Activated CD4-positive, alpha-beta memory T cell treated with anti-CD3 and anti-CD28 coated beads, Interleukin-2, amount 10 ng/mL, durations not matched to agents 7 days and 5 days (primary cell): ENCODE results near the gene TPP2. TPM values are rescaled to one million over a fixed set of nuclear protein-coding genes. Genes with fewer than 3 reads are reported as not detected.

ENCODE experiments used
- CTCF ChIA-PET: fragments of 350-600 bp; sonication (Branson Sonifier 250); formaldehyde crosslinking; loops from one replicate; lab custom pipeline; 2021; ENCODE audit warnings: antibody characterized with exemption, inconsistent platforms; lab: Charles Lee
- POLR2A ChIA-PET: fragments of 350-600 bp; sonication (Branson Sonifier 250); formaldehyde crosslinking; loops from one replicate; lab custom pipeline; 2021; ENCODE audit warnings: antibody characterized with exemption; lab: Charles Lee
- DNase-seq: peaks from one replicate; pipeline ENCODE4 v3.0.0-alpha.2; 2020
- H3K27ac Mint-ChIP-seq: one replicate; pipeline ENCODE4 v1.8.0; 2021; ENCODE audit warnings: mild to moderate bottlenecking, mixed read lengths
- H3K27me3 Mint-ChIP-seq: one replicate; pipeline ENCODE4 v1.8.0; 2021; ENCODE audit warnings: mixed read lengths
- H3K36me3 Mint-ChIP-seq: one replicate; pipeline ENCODE4 v1.8.0; 2021; ENCODE audit warnings: low read depth, mixed read lengths
- H3K4me1 Mint-ChIP-seq: one replicate; pipeline ENCODE4 v1.8.0; 2021; ENCODE audit warnings: mixed read lengths
- H3K4me3 Mint-ChIP-seq: one replicate; pipeline ENCODE4 v1.8.0; 2021; ENCODE audit warnings: mild to moderate bottlenecking, mixed read lengths
- H3K9me3 Mint-ChIP-seq: one replicate; pipeline ENCODE4 v1.8.0; 2021; ENCODE audit warnings: mixed read lengths
- total RNA-seq, 2 experiments: library from RNA; stranded (reverse); gene quantifications; one replicate each; pipeline ENCODE4 v1.2.3, GENCODE V29; 2021

Gene TPP2
- total RNA-seq, 2 experiments from 2014 or later = 86.2 to 96.8 TPM

- ChIA-PET POLR2A (interaction anchor here (1.2 kb wide), 1 partner anchor 106 kb away, joined by 3 read pairs; the partner anchor contains the start of gene TEX30), CTCF (no interaction called here)
- H3K4me3 Mint-ChIP-seq = no peak overlapping the region
- no peaks in the 10 kb centered on the region for H3K4me1 Mint-ChIP-seq
- no peaks in the 10 kb centered on the region for H3K27me3 Mint-ChIP-seq
- H3K9me3 Mint-ChIP-seq = peaks cover 11% of the 10 kb centered on the region
- H3K27ac Mint-ChIP-seq = no peak overlapping the region
- peaks cover 75% of the 10 kb centered on the region for H3K36me3 Mint-ChIP-seq
- DNase-seq = no peak
Measured at GRCh38 chr13:102667911-102668310, 71.1 kb downstream of the TPP2 start.

DNA sequence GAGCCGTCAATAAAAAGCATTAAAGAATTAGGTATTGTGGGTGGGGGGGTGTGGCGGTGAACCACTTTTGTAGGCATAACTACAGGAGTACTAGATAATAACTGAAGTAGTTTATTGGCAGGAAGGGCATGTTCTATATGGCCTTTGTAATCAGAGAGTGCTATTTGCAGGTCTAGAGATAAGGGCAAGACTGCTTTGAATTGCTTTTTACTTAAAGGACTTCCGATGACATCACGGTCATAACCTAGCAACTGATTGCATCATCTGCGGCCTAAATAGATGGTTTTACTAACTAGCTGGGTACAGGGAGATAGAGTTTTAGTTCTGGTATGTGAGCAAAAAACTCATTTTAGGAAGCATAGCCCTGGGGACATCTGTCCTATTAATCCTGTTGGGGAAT, 73.3 kb downstream of the TPP2 start:
- Mint-ChIP-seq H3K27me3 (no peaks in the 10 kb centered on the region), H3K27ac (no peak overlapping the region), H3K4me1 (no peaks in the 10 kb centered on the region), H3K9me3 (peaks cover 11% of the 10 kb centered on the region), H3K4me3 (no peak overlapping the region), H3K36me3 (peaks cover 78% of the 10 kb centered on the region)
- POLR2A ChIA-PET = no interaction called here
- no peak for DNase-seq
- CTCF ChIA-PET = no interaction called here

DNA sequence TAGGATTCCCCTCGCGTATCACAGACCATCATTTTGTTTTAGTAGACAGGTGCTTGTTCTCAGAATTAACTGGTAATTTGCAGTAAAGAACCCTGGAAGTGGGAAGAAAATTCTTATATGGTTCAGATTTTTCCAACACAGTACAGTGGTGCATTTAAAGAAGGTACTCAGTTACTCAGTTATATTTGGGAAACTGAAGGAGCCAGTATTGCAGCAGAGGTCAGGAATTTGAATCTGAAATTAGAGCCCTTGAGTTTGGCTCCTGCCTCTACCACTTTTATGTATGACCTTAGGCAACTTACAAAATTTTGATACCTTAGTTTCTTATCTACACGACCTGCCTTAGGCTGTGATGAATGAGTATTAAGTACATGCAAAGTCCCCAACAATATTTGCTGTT, 78.3 kb downstream of the TPP2 start:
- H3K9me3 Mint-ChIP-seq = peaks cover 3% of the 10 kb centered on the region
- peaks cover 68% of the 10 kb centered on the region for H3K36me3 Mint-ChIP-seq
- no peak for DNase-seq
- H3K27me3 Mint-ChIP-seq = no peaks in the 10 kb centered on the region
- ChIA-PET CTCF (interaction anchor here (0.9 to 1.8 kb wide), 2 partner anchors 17 to 84 kb away, joined by 3 to 4 read pairs; no protein-coding TSS in a partner anchor), POLR2A (no interaction called here)
- no peak overlapping the region for H3K27ac Mint-ChIP-seq
- peaks cover 6% of the 10 kb centered on the region for H3K4me1 Mint-ChIP-seq
- no peak overlapping the region for H3K4me3 Mint-ChIP-seq

DNA sequence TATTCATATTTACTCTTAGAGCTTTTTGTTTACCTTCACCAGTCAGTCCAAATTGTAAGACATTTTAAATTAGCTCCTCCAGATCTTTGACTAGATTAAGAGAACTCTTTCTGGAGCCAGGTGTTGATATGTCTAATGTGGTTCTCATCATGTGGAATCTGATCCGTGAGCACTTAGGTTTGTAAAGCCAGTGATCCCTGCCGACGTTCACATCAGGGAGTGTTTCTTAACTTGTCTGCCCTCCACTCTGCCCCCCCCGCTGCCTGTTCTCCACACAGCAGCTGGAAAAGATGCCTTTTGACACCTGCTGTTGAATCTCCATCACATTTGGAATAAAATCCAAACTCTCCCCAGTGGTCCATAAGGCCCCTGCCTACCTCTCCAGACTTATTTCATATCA, 80.3 kb downstream of the TPP2 start:
- H3K27me3 Mint-ChIP-seq = no peaks in the 10 kb centered on the region
- H3K4me1 Mint-ChIP-seq = peaks cover 20% of the 10 kb centered on the region
- no peaks in the 10 kb centered on the region for H3K9me3 Mint-ChIP-seq
- no peak overlapping the region for H3K4me3 Mint-ChIP-seq
- CTCF ChIA-PET = no interaction called here
- peaks cover 60% of the 10 kb centered on the region for H3K36me3 Mint-ChIP-seq
- no peak for DNase-seq
- H3K27ac Mint-ChIP-seq = no peak overlapping the region
- POLR2A ChIA-PET = interaction anchor here (1.7 kb wide), 1 partner anchor 80 kb away, joined by 6 read pairs; the partner anchor contains the start of gene TPP2

GRCh38 chr13:102678339-102679107, 81.7 kb downstream of the TPP2 start:
- Mint-ChIP-seq H3K4me3 (no peak overlapping the region), H3K27me3 (no peaks in the 10 kb centered on the region), H3K9me3 (no peaks in the 10 kb centered on the region), H3K27ac (no peak overlapping the region), H3K36me3 (peaks cover 55% of the 10 kb centered on the region), H3K4me1 (peaks cover 29% of the 10 kb centered on the region)
- POLR2A ChIA-PET = interaction anchor here (1.8 to 3.3 kb wide), 2 partner anchors 10 to 81 kb away, joined by 5 to 9 read pairs; partner anchors contain the start of gene TPP2
- DNase-seq = no peak
- CTCF ChIA-PET = interaction anchor here (0.7 kb wide), 1 partner anchor 18 kb away, joined by 7 read pairs; no protein-coding TSS in a partner anchor

- DNase-seq = no peak
- CTCF ChIA-PET = interaction anchor here (1.3 kb wide), 1 partner anchor 87 kb away, joined by 3 read pairs; no protein-coding TSS in a partner anchor
- peaks cover 49% of the 10 kb centered on the region for H3K36me3 Mint-ChIP-seq
- H3K4me1 Mint-ChIP-seq = peaks cover 29% of the 10 kb centered on the region
- POLR2A ChIA-PET = interaction anchor here (1.4 to 3.3 kb wide), 3 partner anchors 9 to 167 kb away, joined by 3 to 9 read pairs (median 5); partner anchors contain the start of gene TPP2
- H3K4me3 Mint-ChIP-seq = no peak overlapping the region
- no peak overlapping the region for H3K27ac Mint-ChIP-seq
- H3K27me3 Mint-ChIP-seq = no peaks in the 10 kb centered on the region
- no peaks in the 10 kb centered on the region for H3K9me3 Mint-ChIP-seq
Measured at GRCh38 chr13:102679449-102680132, 82.8 kb downstream of the TPP2 start.

DNA sequence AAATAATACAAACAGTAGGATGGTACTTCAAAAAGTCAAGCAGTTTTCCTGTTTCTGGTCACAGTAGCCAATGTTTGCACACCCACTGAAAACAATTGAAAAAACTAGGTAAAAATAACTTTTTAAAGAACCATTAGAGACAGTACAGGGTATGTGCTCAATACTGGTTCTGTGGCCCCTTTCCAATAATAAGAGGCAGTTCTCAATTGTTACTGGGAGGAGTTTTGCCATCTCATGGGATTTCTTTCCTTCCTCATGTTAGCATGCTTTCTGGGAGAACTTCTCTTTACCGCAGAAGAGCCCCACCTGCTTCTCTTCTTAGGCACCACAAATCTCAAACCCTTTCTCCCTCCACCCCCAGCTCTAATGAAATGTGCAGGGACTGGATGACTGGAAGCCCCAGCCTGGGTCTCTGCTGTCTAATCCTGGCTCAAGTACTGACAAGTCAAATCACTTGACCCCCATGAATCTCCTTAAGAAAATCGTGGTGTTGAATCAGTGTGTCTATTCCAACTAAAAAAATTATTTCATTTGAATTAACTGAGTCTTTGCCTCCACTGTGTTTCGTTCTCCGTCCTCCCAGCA, 83.4 kb downstream of the TPP2 start:
- peaks cover 29% of the 10 kb centered on the region for H3K4me1 Mint-ChIP-seq
- POLR2A ChIA-PET = interaction anchor here (1.2 to 3.3 kb wide), 3 partner anchors 83 to 166 kb away, joined by 3 to 9 read pairs (median 5); partner anchors contain the start of genes TEX30 and TPP2
- no peak for DNase-seq
- peaks cover 45% of the 10 kb centered on the region for H3K36me3 Mint-ChIP-seq
- no peak overlapping the region for H3K4me3 Mint-ChIP-seq
- H3K27ac Mint-ChIP-seq = peak overlapping the region; percentile 58
- no peaks in the 10 kb centered on the region for H3K27me3 Mint-ChIP-seq
- H3K9me3 Mint-ChIP-seq = no peaks in the 10 kb centered on the region
- CTCF ChIA-PET = interaction anchor here (1.3 kb wide), 1 partner anchor 88 kb away, joined by 3 read pairs; no protein-coding TSS in a partner anchor

DNA sequence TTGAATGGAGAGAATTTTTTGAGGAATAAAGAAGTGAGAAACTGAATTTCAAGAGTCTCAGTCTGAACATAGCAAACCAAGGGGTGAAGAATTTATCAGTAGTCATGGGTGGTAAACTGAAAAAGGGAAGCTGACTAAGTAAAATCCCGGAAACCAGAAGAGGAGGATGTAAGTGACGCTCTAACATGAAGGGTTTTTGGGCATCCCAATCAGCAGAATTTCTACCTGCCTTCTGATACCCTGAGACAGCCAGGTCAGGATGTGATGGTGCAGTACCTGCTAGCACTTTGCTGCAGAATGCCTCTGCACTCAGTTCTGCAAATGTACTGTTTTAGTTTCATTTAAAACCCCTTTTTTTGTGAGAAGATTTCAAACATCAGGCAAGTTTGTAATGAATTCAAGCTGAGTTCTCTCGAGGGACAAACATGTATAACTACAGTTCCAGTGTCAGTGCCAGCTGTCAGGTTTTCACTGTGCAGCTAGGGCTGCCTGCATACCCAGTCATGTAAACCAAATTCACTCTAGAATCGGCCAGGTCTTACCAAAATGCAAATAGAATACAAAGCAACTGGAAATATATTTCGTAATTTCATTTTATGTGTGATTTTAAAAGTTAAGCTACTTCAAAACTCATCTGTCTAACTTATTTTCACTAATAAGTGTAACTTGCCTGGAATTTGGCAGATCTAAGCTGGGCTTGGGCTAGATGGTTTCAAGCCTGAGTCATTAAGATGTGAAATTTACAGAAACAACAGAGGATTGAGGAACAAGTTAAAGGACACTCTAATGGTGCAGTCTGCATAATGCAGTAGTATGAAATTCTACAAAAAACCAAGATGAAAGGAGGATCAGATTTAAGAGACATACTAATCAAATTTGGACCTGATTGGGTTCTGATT, 84.3 kb downstream of the TPP2 start:
- POLR2A ChIA-PET = interaction anchor here (1.2 to 3.3 kb wide), 3 partner anchors 84 to 166 kb away, joined by 3 to 9 read pairs (median 5); partner anchors contain the start of genes TEX30 and TPP2
- no peaks in the 10 kb centered on the region for H3K27me3 Mint-ChIP-seq
- CTCF ChIA-PET = interaction anchor here (0.8 to 1.6 kb wide), 4 partner anchors 44 to 165 kb away, joined by 3 to 7 read pairs (median 3); no protein-coding TSS in a partner anchor
- H3K27ac Mint-ChIP-seq = peak overlapping the region; percentile 58
- no peaks in the 10 kb centered on the region for H3K9me3 Mint-ChIP-seq
- H3K4me3 Mint-ChIP-seq = no peak overlapping the region
- peaks cover 35% of the 10 kb centered on the region for H3K4me1 Mint-ChIP-seq
- no peak for DNase-seq
- H3K36me3 Mint-ChIP-seq = peaks cover 39% of the 10 kb centered on the region

DNA sequence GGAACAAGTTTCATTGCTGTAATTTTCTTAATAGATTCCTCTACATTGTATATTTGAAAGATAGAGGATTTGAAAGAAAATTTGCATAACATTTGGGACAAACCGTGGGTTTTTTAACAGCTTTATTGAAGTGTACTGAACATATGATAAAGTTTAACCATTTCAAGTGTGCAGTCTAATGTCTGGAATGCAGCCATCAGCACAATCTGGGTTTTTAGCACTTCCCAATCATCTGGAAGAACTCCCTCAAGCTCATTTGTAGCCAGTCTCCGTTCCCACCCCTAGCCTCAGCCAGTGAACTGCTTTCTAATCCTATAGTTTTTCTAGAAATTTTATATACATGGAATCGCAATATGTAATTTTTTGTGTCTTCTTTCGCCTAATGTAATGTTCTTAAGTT, 85.4 kb downstream of the TPP2 start:
- no peak for DNase-seq
- Mint-ChIP-seq H3K4me1 (peaks cover 41% of the 10 kb centered on the region), H3K27me3 (no peaks in the 10 kb centered on the region), H3K9me3 (no peaks in the 10 kb centered on the region), H3K36me3 (peaks cover 33% of the 10 kb centered on the region), H3K4me3 (no peak overlapping the region), H3K27ac (no peak overlapping the region)
- CTCF ChIA-PET = interaction anchor here (0.6 to 1.7 kb wide), 4 partner anchors 43 to 1799 kb away, joined by 3 to 4 read pairs (median 4); no protein-coding TSS in a partner anchor
- POLR2A ChIA-PET = interaction anchor here (2.0 to 3.3 kb wide), 2 partner anchors 85 to 90 kb away, joined by 6 to 9 read pairs; partner anchors contain the start of gene TPP2

DNA sequence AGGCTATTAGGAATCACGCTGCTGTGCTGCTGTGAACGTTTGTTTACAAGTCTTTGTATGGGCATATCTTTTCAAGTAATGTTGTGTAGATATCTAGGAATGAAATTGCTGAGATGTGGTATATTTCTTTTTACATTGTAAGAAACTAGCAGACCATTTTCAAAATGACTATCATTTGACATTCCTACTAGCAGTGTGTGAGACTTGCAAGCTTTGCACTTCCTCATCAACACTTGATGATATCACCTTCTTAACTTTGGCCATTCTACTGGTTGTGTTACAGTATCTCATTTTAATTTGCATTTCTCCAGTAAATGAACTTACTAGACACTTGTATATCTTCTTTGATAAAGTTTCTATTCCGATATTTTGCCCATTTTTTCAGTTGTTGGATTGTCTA, 85.9 kb downstream of the TPP2 start:
- H3K4me3 Mint-ChIP-seq = no peak overlapping the region
- CTCF ChIA-PET = interaction anchor here (0.6 to 1.7 kb wide), 3 partner anchors 91 to 1800 kb away, joined by 3 to 4 read pairs (median 4); no protein-coding TSS in a partner anchor
- POLR2A ChIA-PET = interaction anchor here (2.0 kb wide), 1 partner anchor 91 kb away, joined by 6 read pairs; no protein-coding TSS in a partner anchor

DNA sequence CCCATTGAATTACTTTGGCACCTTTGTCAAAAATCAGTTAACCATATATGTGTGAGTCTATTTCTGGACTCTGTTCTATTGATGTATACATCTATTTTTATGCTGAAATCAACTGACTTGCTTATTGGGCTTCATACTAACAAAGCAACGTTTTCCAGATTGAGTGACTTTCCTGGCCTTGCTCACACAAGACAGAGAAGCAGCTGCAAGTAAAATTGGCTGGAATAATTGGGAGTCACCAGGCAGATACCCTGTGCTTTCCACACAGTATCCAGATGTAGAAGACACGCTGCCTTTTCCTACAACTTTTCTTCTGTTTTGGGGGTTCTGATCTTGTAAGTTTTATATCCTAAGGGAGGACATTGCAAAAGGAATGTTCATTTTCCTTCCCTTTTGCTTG, 86.9 kb downstream of the TPP2 start:
- CTCF ChIA-PET = interaction anchor here (1.7 kb wide), 1 partner anchor 163 kb away, joined by 4 read pairs; no protein-coding TSS in a partner anchor
- no peak overlapping the region for H3K27ac Mint-ChIP-seq

More for the DNA sequence above, 85.9 kb downstream of the TPP2 start:
- Mint-ChIP-seq H3K4me1 (peaks cover 41% of the 10 kb centered on the region), H3K27me3 (no peaks in the 10 kb centered on the region), H3K36me3 (peaks cover 28% of the 10 kb centered on the region), H3K27ac (no peak overlapping the region), H3K9me3 (no peaks in the 10 kb centered on the region)
- no peak for DNase-seq

More for the DNA sequence above, 86.9 kb downstream of the TPP2 start:
- no peaks in the 10 kb centered on the region for H3K9me3 Mint-ChIP-seq
- no peak overlapping the region for H3K4me3 Mint-ChIP-seq
- peaks cover 22% of the 10 kb centered on the region for H3K36me3 Mint-ChIP-seq
- DNase-seq = no peak
- H3K27me3 Mint-ChIP-seq = no peaks in the 10 kb centered on the region
- H3K4me1 Mint-ChIP-seq = peaks cover 41% of the 10 kb centered on the region
- POLR2A ChIA-PET = interaction anchor here (0.8 to 2.0 kb wide), 2 partner anchors 92 to 162 kb away, joined by 3 to 6 read pairs; no protein-coding TSS in a partner anchor
